ENCODE measurements around the gene NR2F1. TPM values are rescaled to one million over a fixed set of nuclear protein-coding genes. Genes with fewer than 3 reads are reported as not detected.

Gene NR2F1
- total RNA-seq, 1 donor from 2014 or later = not detected

DNA sequence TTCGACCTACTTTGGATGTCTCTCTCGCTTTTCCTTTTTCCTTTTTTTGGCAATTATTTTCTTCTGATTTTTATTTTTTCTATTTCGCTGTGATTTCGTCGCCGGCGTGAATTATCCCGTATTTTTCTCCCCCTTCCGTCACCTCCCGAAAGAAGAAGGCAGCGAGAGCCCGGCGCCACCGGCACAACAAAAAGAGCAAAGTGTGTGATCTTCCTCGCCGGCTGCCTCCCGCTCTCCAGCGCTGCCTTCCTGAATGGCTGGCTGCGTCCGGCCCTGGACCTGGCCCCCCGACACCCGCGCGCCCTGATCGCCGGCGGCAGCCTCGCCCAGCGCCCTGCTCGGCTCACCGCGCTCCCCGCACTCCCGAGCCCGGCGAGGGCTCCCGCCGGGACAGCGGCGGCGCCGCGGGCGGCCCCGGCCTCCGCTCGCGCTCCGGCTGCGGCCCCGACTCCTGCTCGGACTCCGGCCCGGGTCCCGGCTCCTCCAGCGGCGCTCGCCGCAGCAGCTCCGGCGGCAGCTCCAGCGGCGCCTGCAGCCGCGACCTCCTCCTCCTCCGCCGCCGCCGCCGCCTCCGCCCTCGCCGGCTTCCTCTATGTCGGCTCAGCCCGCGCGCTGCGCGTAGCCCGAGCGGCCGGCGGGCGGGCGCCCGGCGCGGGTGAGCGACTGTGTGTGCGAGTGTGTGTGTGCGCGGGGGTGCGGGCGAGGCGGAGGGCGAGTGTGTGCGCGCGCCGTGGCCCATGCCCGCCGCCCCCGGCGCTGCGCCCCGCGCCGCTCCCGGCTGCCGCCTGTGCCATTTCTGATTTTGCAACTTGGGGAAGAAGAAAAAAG is 960 bp downstream of the NR2F1 start:
- no peak for TF ChIP-seq CTCF (IDR thresholded peaks at IDR 0.05)

DNA sequence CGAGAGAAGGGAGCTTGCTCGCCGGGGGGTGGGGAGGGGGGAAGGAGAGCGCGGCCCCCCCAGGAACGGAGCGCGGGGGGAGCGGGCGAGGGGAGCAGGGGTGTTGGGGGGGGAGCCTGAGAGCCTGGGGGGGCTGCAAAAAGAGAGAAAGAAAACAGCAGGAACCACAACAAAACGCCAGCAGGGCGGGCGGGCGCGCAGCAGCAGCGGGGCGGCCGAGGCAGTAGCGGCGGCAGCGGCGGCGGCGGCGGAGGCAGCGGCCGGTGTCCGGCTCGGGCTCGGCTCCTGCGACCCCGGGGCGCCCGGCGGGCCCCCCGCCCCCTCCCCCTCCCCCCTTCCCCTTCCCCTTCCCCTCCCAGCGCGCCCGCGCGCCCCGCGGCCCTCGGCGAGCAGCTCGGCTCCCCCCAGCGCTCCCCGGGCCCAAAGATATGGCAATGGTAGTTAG is 1.6 kb downstream of the NR2F1 start:
- ATAC-seq (ENCODE audit: low read depth) (no peak), DNase-seq (no peak)
- Mint-ChIP-seq H3K36me3 (ENCODE audit: low read depth) (peaks cover 3% of the 10 kb centered on the region), H3K4me3 (peak overlapping the region; percentile 48), H3K27ac (no peak overlapping the region), H3K27me3 (peaks cover 38% of the 10 kb centered on the region), H3K9me3 (no peaks in the 10 kb centered on the region), H3K4me1 (peaks cover 29% of the 10 kb centered on the region)
- POLR2A ChIA-PET = no interaction called here
- no peak for TF ChIP-seq CTCF (IDR thresholded peaks at IDR 0.05)
- CTCF ChIA-PET = interaction anchor here (1.3 kb wide), 1 partner anchor 23 kb away, joined by 3 read pairs; no protein-coding TSS in a partner anchor
- intact Hi-C loops (cut with micrococcal nuclease) = loop anchor here (2.0 to 10.0 kb wide), 3 partner anchors 14 to 1270 kb away; no protein-coding TSS in a partner anchor

More for the DNA sequence above, 960 bp downstream of the NR2F1 start:
- CTCF ChIA-PET = interaction anchor here (1.3 kb wide), 1 partner anchor 23 kb away, joined by 3 read pairs; no protein-coding TSS in a partner anchor
- ATAC-seq (ENCODE audit: low read depth) = peak; percentile 32
- H3K27ac Mint-ChIP-seq = no peak overlapping the region
- peaks cover 34% of the 10 kb centered on the region for H3K27me3 Mint-ChIP-seq
- intact Hi-C loops (cut with micrococcal nuclease) = loop anchor here (2.0 to 10.0 kb wide), 3 partner anchors 13 to 1271 kb away; no protein-coding TSS in a partner anchor
- H3K4me1 Mint-ChIP-seq = peaks cover 31% of the 10 kb centered on the region
- POLR2A ChIA-PET = no interaction called here
- H3K9me3 Mint-ChIP-seq = no peaks in the 10 kb centered on the region
- no peak for DNase-seq
- H3K36me3 Mint-ChIP-seq (ENCODE audit: low read depth) = peaks cover 3% of the 10 kb centered on the region
- H3K4me3 Mint-ChIP-seq = peak overlapping the region; percentile 48

GRCh38 chr5:93585041-93585766 is 2.2 kb downstream of the NR2F1 start:
- Mint-ChIP-seq H3K4me3 (peak overlapping the region; percentile 35), H3K4me1 (peaks cover 24% of the 10 kb centered on the region), H3K36me3 (ENCODE audit: low read depth) (peaks cover 3% of the 10 kb centered on the region), H3K27ac (no peak overlapping the region), H3K27me3 (peaks cover 43% of the 10 kb centered on the region), H3K9me3 (no peaks in the 10 kb centered on the region)
- intact Hi-C loops (cut with micrococcal nuclease) = loop anchor here (2.0 to 10.0 kb wide), 2 partner anchors 14 to 1270 kb away; no protein-coding TSS in a partner anchor
- POLR2A ChIA-PET = no interaction called here
- no peak for ATAC-seq (ENCODE audit: low read depth)
- DNase-seq = no peak
- no peak for TF ChIP-seq CTCF (IDR thresholded peaks at IDR 0.05)
- CTCF ChIA-PET = interaction anchor here (1.3 kb wide), 1 partner anchor 22 kb away, joined by 3 read pairs; no protein-coding TSS in a partner anchor

DNA sequence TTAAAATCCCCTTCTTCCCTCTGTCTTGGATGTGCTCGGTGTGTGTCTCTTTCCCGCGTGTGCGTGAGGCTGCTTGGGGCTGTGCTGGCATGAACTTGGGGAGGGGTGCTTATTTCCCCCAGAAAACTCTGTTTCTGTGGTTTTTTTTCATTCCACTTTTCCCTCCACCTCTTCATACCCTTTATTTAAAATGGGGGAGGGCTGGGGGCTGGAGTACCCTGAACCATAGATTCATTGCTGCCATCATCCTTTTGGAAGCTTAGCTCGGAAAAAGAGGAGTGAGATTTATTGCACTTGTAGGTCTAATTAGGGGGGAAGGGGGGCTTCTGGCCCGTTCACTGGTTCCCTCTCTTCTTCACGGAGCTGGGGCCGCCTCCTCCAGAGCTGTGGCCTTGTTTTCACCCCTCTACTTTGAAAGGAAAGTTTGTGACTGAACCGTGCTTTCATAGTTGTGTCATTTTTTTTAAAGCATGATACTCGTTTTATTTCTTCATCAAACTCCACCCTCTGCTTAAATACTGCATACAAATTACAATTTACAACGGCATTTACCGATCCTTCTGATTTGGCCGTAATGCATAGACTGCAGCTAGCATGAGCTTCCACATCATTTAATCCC is 2.9 kb downstream of the NR2F1 start:
- ChIA-PET POLR2A (interaction anchor here (0.7 kb wide), 1 partner anchor 9 kb away, joined by 3 read pairs; no protein-coding TSS in a partner anchor), CTCF (interaction anchor here (1.1 kb wide), 1 partner anchor 215 kb away, joined by 3 read pairs; no protein-coding TSS in a partner anchor)
- ATAC-seq (ENCODE audit: low read depth) (no peak), DNase-seq (no peak)
- peaks cover 3% of the 10 kb centered on the region for H3K36me3 Mint-ChIP-seq (ENCODE audit: low read depth)
- TF ChIP-seq CTCF (IDR thresholded peaks at IDR 0.05) = no peak
- peak overlapping the region; percentile 60 for H3K4me3 Mint-ChIP-seq
- H3K9me3 Mint-ChIP-seq = no peaks in the 10 kb centered on the region
- H3K27me3 Mint-ChIP-seq = peaks cover 42% of the 10 kb centered on the region
- H3K4me1 Mint-ChIP-seq = peaks cover 17% of the 10 kb centered on the region
- H3K27ac Mint-ChIP-seq = no peak overlapping the region
- intact Hi-C loops (cut with micrococcal nuclease) = loop anchor here (2.0 to 10.0 kb wide), 2 partner anchors 15 to 1269 kb away; no protein-coding TSS in a partner anchor
